ENCODE measurements around the gene MBD4.
"Not testable (repeated sequence)": the region's sequence is repeated elsewhere in the genome, so short reads cannot be mapped to it uniquely, and the experiment has no call there.

The MBD4 gene

GRCh38 chr3:129439817-129440617, at the start of gene MBD4, which contains the start of gene IFT122:
Gene MBD4 (minus strand): TSS chr3:129439948. CDS start chr3:129439833, 115 bp downstream.
Gene IFT122 (plus strand): TSS chr3:129440224. CDS start chr3:129440331, 107 bp downstream.
- DNase-seq (ENCODE audit: insufficient read length, low spot score) (peak; percentile 91), FAIRE-seq (peak; percentile 98)

- FAIRE-seq; DNase-seq (ENCODE audit: insufficient read length, low spot score): not testable (repeated sequence)
Observed at GRCh38 chr3:129489258-129489657, 49.5 kb upstream of the MBD4 start.

GRCh38 chr3:129487868-129488335, 48.2 kb upstream of the MBD4 start:
- DNase-seq (ENCODE audit: insufficient read length, low spot score); FAIRE-seq: not testable (repeated sequence)

- FAIRE-seq (no peak), DNase-seq (ENCODE audit: insufficient read length, low spot score) (no peak)
Observed at GRCh38 chr3:129487183-129487867, 47.6 kb upstream of the MBD4 start.

- DNase-seq (ENCODE audit: insufficient read length, low spot score): no peak
- FAIRE-seq: no peak
Observed at GRCh38 chr3:129486664-129487035, 46.9 kb upstream of the MBD4 start.

GRCh38 chr3:129485721-129486663, 46.2 kb upstream of the MBD4 start:
- no peak for FAIRE-seq
- DNase-seq (ENCODE audit: insufficient read length, low spot score): no peak

- DNase-seq (ENCODE audit: insufficient read length, low spot score); FAIRE-seq: not testable (repeated sequence)
Observed at GRCh38 chr3:129485146-129485545, 45.4 kb upstream of the MBD4 start.

- no peak for FAIRE-seq
- DNase-seq (ENCODE audit: insufficient read length, low spot score): no peak
Observed at GRCh38 chr3:129483870-129484269, 44.1 kb upstream of the MBD4 start.

- no peak for FAIRE-seq
- DNase-seq (ENCODE audit: insufficient read length, low spot score): no peak
Observed at GRCh38 chr3:129482721-129483120, 43.0 kb upstream of the MBD4 start.

GRCh38 chr3:129481766-129482332, 42.1 kb upstream of the MBD4 start:
- no peak for DNase-seq (ENCODE audit: insufficient read length, low spot score)
- FAIRE-seq: no peak

GRCh38 chr3:129481225-129481765, 41.5 kb upstream of the MBD4 start:
- DNase-seq (ENCODE audit: insufficient read length, low spot score); FAIRE-seq: not testable (repeated sequence)

- FAIRE-seq: no peak
- no peak for DNase-seq (ENCODE audit: insufficient read length, low spot score)
Observed at GRCh38 chr3:129476586-129476985, 36.8 kb upstream of the MBD4 start.

GRCh38 chr3:129475863-129476262, 36.1 kb upstream of the MBD4 start:
- FAIRE-seq: no peak

GRCh38 chr3:129474984-129475804, 35.4 kb upstream of the MBD4 start:
- DNase-seq (ENCODE audit: insufficient read length, low spot score) (no peak), FAIRE-seq (no peak)

More at GRCh38 chr3:129475863-129476262, 36.1 kb upstream of the MBD4 start:
- no peak for DNase-seq (ENCODE audit: insufficient read length, low spot score)

- no peak for FAIRE-seq
- DNase-seq (ENCODE audit: insufficient read length, low spot score): no peak
Observed at GRCh38 chr3:129473769-129474152, 34.0 kb upstream of the MBD4 start.

GRCh38 chr3:129473067-129473768, 33.5 kb upstream of the MBD4 start:
- no peak for DNase-seq (ENCODE audit: insufficient read length, low spot score)
- no peak for FAIRE-seq

- no peak for FAIRE-seq
- no peak for DNase-seq (ENCODE audit: insufficient read length, low spot score)
Observed at GRCh38 chr3:129470861-129471260, 31.1 kb upstream of the MBD4 start.

GRCh38 chr3:129469026-129469425, 29.3 kb upstream of the MBD4 start:
- DNase-seq (ENCODE audit: insufficient read length, low spot score) (no peak), FAIRE-seq (no peak)

- DNase-seq (ENCODE audit: insufficient read length, low spot score) (no peak), FAIRE-seq (no peak)
Observed at GRCh38 chr3:129467932-129468331, 28.2 kb upstream of the MBD4 start.

All from GM19239 (cell line).